Breast epithelium (tissue), 4 donors: Measurements from ENCODE around the gene PRKAG1. TPM values are rescaled to one million over a fixed set of nuclear protein-coding genes. Genes with fewer than 3 reads are reported as not detected.
A peak's percentile ranks its signal among the peaks of the same experiment; 100 is the strongest.

ENCODE experiments used
- DNase-seq, 2 donors: peaks; one replicate each; pipeline ENCODE4 v3.0.0-alpha.2; 2019; ENCODE audit warnings: low spot score in 2 of 2
- H3K27ac ChIP-seq, 2 donors: fragments of 200-600 bp; sonication (generic) in 1 of 2; one replicate each; pipeline ENCODE4 v1.5.1; 2016 to 2019; ENCODE audit warnings: mild to moderate bottlenecking in 1 of 2
- H3K27me3 ChIP-seq, 2 donors: fragments of 200-600 bp; sonication (generic) in 1 of 2; one replicate each; pipeline versions ENCODE4 v1.5.1 to v1.6.0; 2017 to 2019; ENCODE audit warnings: control low read depth in 1 of 2, mild to moderate bottlenecking in 1 of 2
- H3K36me3 ChIP-seq: fragments of 200-600 bp; one replicate; pipeline ENCODE4 v1.5.1; 2019
- H3K4me1 ChIP-seq, 2 donors: fragments of 200-600 bp; sonication (generic); one replicate each; pipeline ENCODE4 v1.5.1; 2016 to 2019; ENCODE audit warnings: control low read depth in 1 of 2
- H3K4me3 ChIP-seq, 3 donors: fragments of 200-600 bp; sonication (generic); 1 replicate in 2 of 3; 2 replicates in 1 of 3; pipeline ENCODE4 v1.5.1; 2016 to 2019; ENCODE audit warnings: mild to moderate bottlenecking in 3 of 3, moderate library complexity in 2 of 3
- H3K9me3 ChIP-seq, 2 donors: fragments of 200-600 bp; sonication (generic) in 1 of 2; one replicate each; pipeline ENCODE4 v1.5.1; 2016 to 2019; ENCODE audit warnings: control low read depth in 1 of 2
- POLR2A ChIP-seq: fragments of 450-650 bp; IDR thresholded peaks from one replicate; pipeline ENCODE4 v1.6.1; 2016; ENCODE audit warnings: antibody characterized with exemption, mild to moderate bottlenecking, moderate library complexity
- POLR2AphosphoS5 ChIP-seq, 3 donors: sonication (generic); formaldehyde crosslinking; IDR thresholded peaks; one replicate each; pipeline ENCODE4 v1.6.1; 2017; ENCODE audit warnings: antibody characterized with exemption in 3 of 3
- intact Hi-C: fragments of 100-400 bp; cut with DNase I; formaldehyde crosslinking; loops from one replicate; pipeline ENCODE4 v1.15.1; 2023; ENCODE audit warnings: low total_unique reads
- total RNA-seq, 3 donors: library from RNA; depleted of rRNA; stranded (reverse); fragments of >200 nt; gene quantifications; one replicate each; pipeline ENCODE4 v1.1.0, GENCODE V29; 2016
- TF ChIP-seq, protein P1 (sequence below), 3 donors: fragments of 450-650 bp; IDR thresholded peaks; one replicate each; pipeline ENCODE4 v1.5.1; 2016 to 2017; ENCODE audit warnings: antibody characterized with exemption in 3 of 3, mild to moderate bottlenecking in 3 of 3, moderate library complexity in 3 of 3

Gene PRKAG1
- total RNA-seq, 3 donors from 2014 or later, result 50.5 to 84.3 (median 54.0) TPM

DNA sequence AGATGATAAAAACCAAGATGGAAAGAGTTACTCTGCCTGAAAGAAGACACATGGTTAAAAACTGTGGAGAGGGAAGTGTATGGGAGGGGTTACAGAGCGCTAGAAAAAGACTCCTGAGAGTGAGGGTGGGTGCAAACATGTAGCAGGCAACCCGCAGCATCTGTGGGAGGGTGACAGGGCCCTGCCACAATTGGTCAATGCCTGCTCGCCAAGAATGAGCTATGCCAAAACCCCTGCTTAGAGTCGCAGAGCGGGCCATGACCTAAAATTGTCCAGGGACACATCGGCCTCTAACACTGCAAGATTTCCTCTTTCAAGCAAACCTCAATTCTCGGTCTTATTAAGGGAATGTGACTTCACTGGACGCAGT lies 700 bp downstream of the PRKAG1 start:
- TF ChIP-seq POLR2AphosphoS5 (IDR thresholded peaks at IDR 0.05), result no peak
- TF ChIP-seq, protein P1, sequence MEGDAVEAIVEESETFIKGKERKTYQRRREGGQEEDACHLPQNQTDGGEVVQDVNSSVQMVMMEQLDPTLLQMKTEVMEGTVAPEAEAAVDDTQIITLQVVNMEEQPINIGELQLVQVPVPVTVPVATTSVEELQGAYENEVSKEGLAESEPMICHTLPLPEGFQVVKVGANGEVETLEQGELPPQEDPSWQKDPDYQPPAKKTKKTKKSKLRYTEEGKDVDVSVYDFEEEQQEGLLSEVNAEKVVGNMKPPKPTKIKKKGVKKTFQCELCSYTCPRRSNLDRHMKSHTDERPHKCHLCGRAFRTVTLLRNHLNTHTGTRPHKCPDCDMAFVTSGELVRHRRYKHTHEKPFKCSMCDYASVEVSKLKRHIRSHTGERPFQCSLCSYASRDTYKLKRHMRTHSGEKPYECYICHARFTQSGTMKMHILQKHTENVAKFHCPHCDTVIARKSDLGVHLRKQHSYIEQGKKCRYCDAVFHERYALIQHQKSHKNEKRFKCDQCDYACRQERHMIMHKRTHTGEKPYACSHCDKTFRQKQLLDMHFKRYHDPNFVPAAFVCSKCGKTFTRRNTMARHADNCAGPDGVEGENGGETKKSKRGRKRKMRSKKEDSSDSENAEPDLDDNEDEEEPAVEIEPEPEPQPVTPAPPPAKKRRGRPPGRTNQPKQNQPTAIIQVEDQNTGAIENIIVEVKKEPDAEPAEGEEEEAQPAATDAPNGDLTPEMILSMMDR (IDR thresholded peaks at IDR 0.05), result no peak
- TF ChIP-seq POLR2A, result no peak
- Histone ChIP-seq H3K36me3 (no peaks in the 10 kb centered on the region), H3K9me3 (no peaks in the 10 kb centered on the region), H3K27me3 (no peaks in the 10 kb centered on the region), H3K27ac (peak overlapping the region; percentile 94 to 97), H3K4me3 (peak overlapping the region; percentile 68 to 98 (median 91)), H3K4me1 (peaks cover 8 to 15% of the 10 kb centered on the region in 2 donors)
- intact Hi-C loops, result no loop called here
- DNase-seq, result no peak

DNA sequence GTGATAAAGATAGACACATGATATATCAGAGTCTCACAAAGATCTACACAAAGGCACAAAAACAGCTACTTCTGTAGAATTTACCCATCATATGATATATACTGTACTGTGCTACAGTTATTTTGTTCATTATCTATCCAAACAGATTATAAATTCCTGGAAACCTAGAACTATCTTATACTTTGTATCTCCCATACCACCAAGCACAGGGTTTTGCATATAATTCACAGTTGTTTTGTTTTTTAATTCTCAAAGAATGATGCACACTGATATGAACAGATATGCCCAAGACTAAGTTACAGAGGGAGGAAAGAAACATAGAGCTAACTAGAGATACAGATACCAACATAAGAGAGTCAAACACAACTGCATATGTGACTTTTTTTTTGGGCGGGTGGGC lies 3.4 kb downstream of the PRKAG1 start:
- DNase-seq, result no peak
- Histone ChIP-seq H3K9me3 (no peaks in the 10 kb centered on the region), H3K27me3 (no peaks in the 10 kb centered on the region), H3K4me3 (no peak overlapping the region), H3K27ac (no peak overlapping the region), H3K4me1 (peaks cover 8 to 15% of the 10 kb centered on the region in 2 donors), H3K36me3 (no peaks in the 10 kb centered on the region)
- no peak for TF ChIP-seq POLR2AphosphoS5 (IDR thresholded peaks at IDR 0.05)
- TF ChIP-seq, protein P1 (IDR thresholded peaks at IDR 0.05), result no peak
- no peak for TF ChIP-seq POLR2A
- intact Hi-C loops, result no loop called here

DNA sequence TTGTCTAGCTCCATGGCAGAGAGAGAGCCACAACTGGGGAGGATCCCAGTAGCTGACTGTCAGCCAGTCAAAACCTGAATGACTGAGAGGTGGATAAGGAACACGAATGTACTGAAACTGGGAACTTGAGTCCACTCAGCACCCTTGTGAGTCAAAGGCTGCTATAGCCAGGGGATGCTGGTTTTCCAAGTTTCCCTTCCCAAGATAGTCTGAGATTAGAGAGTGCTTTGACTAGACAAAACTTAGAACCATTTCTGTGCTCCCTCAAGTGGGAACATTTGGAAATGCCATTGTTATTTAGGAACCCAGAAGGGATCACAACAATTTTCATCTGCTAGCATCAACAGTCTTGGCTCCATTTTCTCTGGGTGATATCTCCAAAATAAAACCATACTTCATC lies 4.0 kb downstream of the PRKAG1 start:
- Histone ChIP-seq H3K4me1 (peaks cover 8 to 15% of the 10 kb centered on the region in 2 donors), H3K4me3 (no peak overlapping the region), H3K36me3 (no peaks in the 10 kb centered on the region), H3K9me3 (no peaks in the 10 kb centered on the region), H3K27ac (no peak overlapping the region), H3K27me3 (no peaks in the 10 kb centered on the region)
- TF ChIP-seq POLR2AphosphoS5 (IDR thresholded peaks at IDR 0.05) (no peak), POLR2A (no peak)
- TF ChIP-seq, protein P1 (IDR thresholded peaks at IDR 0.05), result no peak
- DNase-seq, result no peak
- intact Hi-C loops, result no loop called here

GRCh38 chr12:49013428-49013827 lies 5.1 kb downstream of the PRKAG1 start:
- Histone ChIP-seq H3K9me3 (no peaks in the 10 kb centered on the region), H3K36me3 (no peaks in the 10 kb centered on the region), H3K4me3 (no peak overlapping the region), H3K4me1 (peaks cover 8 to 9% of the 10 kb centered on the region in 2 donors), H3K27ac (no peak overlapping the region), H3K27me3 (no peaks in the 10 kb centered on the region)
- no peak for DNase-seq
- intact Hi-C loops, result no loop called here
- TF ChIP-seq POLR2AphosphoS5 (IDR thresholded peaks at IDR 0.05), result no peak
- TF ChIP-seq, protein P1 (IDR thresholded peaks at IDR 0.05), result no peak
- no peak for TF ChIP-seq POLR2A

GRCh38 chr12:49012739-49013138 lies 5.8 kb downstream of the PRKAG1 start:
- no peak for DNase-seq
- Histone ChIP-seq H3K4me1 (peaks cover 4 to 5% of the 10 kb centered on the region in 2 donors), H3K4me3 (no peak overlapping the region), H3K9me3 (no peaks in the 10 kb centered on the region), H3K36me3 (no peaks in the 10 kb centered on the region), H3K27me3 (no peaks in the 10 kb centered on the region), H3K27ac (no peak overlapping the region)
- intact Hi-C loops, result no loop called here
- TF ChIP-seq POLR2AphosphoS5 (IDR thresholded peaks at IDR 0.05) (no peak), POLR2A (no peak)
- TF ChIP-seq, protein P1 (IDR thresholded peaks at IDR 0.05), result no peak
